Calu3 (cell line): ENCODE results near the gene MYOM1. TPM values are rescaled to one million over a fixed set of nuclear protein-coding genes. Genes with fewer than 3 reads are reported as not detected.

Source experiments
- BruUV-seq: library from RNA; stranded (reverse); fragments of 400-500 nt; replicated peaks from 2 replicates; lab custom pipeline; 2021; lab: Mats Ljungman, UMichigan
- CTCF ChIA-PET: fragments of 300-600 bp; sonication (Branson Sonifier 250); formaldehyde crosslinking; loops from one replicate; lab custom pipeline; 2022; ENCODE audit warnings: antibody characterized with exemption; lab: Charles Lee
- DNase-seq: peaks from one replicate; pipeline ENCODE4 v3.0.0; 2022
- H3K27ac Mint-ChIP-seq: one replicate; pipeline ENCODE4 v1.8.0; 2022; ENCODE audit warnings: mixed read lengths; ENCODE audit not compliant: unreplicated experiment
- H3K27me3 Mint-ChIP-seq: one replicate; pipeline ENCODE4 v1.8.0; 2022; ENCODE audit warnings: mixed read lengths; ENCODE audit not compliant: unreplicated experiment
- H3K36me3 Mint-ChIP-seq: one replicate; pipeline ENCODE4 v1.8.0; 2022; ENCODE audit warnings: mild to moderate bottlenecking, moderate library complexity, mixed read lengths; ENCODE audit not compliant: insufficient read depth, unreplicated experiment
- H3K4me1 Mint-ChIP-seq: one replicate; pipeline ENCODE4 v1.8.0; 2022; ENCODE audit warnings: mild to moderate bottlenecking, low read depth, mixed read lengths; ENCODE audit not compliant: unreplicated experiment
- H3K4me3 Mint-ChIP-seq: one replicate; pipeline ENCODE4 v1.8.0; 2022; ENCODE audit warnings: mild to moderate bottlenecking, low read depth, moderate library complexity, mixed read lengths; ENCODE audit not compliant: unreplicated experiment
- H3K9me3 Mint-ChIP-seq: one replicate; pipeline ENCODE4 v1.8.0; 2022; ENCODE audit warnings: low read depth, mixed read lengths; ENCODE audit not compliant: unreplicated experiment
- intact Hi-C: fragments of 100-400 bp; cut with micrococcal nuclease; formaldehyde crosslinking; loops from one replicate; pipeline ENCODE4 v1.10.0; 2022; ENCODE audit not compliant: unreplicated experiment
- total RNA-seq: library from RNA; stranded (reverse); gene quantifications from 2 replicates; pipeline ENCODE4 v1.2.3, GENCODE V29; 2022
- TF ChIP-seq, protein P1 (sequence below): fragments of 200-600 bp; IDR thresholded peaks from one replicate; pipeline ENCODE4 v1.8.0; 2022; ENCODE audit warnings: antibody characterized with exemption; ENCODE audit not compliant: unreplicated experiment

Gene MYOM1
- total RNA-seq, 1 experiment from 2014 or later, result 16.5 TPM

DNA sequence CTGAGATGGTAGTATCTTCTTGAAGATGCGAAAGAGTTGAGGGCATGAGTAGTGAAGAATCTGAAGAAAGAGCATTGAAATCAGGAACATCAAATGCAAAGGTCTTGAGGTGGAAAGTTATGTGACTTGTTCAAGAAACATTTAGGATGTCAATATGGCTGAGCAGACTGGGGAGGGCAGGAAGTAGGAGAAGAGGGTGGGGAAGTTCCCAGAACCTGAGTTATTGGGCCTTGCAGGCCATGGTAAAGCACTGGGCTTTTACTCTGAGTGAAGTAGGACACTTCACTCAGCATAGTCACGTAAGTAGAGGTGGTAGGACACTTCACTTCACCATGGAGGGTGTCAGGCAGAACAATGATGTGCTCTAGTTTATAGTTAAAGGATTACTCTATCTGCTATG lies 16.1 kb upstream of the MYOM1 start:
- TF ChIP-seq, protein P1, sequence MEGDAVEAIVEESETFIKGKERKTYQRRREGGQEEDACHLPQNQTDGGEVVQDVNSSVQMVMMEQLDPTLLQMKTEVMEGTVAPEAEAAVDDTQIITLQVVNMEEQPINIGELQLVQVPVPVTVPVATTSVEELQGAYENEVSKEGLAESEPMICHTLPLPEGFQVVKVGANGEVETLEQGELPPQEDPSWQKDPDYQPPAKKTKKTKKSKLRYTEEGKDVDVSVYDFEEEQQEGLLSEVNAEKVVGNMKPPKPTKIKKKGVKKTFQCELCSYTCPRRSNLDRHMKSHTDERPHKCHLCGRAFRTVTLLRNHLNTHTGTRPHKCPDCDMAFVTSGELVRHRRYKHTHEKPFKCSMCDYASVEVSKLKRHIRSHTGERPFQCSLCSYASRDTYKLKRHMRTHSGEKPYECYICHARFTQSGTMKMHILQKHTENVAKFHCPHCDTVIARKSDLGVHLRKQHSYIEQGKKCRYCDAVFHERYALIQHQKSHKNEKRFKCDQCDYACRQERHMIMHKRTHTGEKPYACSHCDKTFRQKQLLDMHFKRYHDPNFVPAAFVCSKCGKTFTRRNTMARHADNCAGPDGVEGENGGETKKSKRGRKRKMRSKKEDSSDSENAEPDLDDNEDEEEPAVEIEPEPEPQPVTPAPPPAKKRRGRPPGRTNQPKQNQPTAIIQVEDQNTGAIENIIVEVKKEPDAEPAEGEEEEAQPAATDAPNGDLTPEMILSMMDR, result no peak
- CTCF ChIA-PET, result no interaction called here
- Mint-ChIP-seq H3K36me3 (no peaks in the 10 kb centered on the region), H3K9me3 (peaks cover 5% of the 10 kb centered on the region), H3K27me3 (no peaks in the 10 kb centered on the region), H3K4me1 (no peaks in the 10 kb centered on the region), H3K27ac (no peak overlapping the region), H3K4me3 (no peak overlapping the region)
- BruUV-seq, result no TSS peak
- intact Hi-C loops, result no loop called here
- no peak for DNase-seq

DNA sequence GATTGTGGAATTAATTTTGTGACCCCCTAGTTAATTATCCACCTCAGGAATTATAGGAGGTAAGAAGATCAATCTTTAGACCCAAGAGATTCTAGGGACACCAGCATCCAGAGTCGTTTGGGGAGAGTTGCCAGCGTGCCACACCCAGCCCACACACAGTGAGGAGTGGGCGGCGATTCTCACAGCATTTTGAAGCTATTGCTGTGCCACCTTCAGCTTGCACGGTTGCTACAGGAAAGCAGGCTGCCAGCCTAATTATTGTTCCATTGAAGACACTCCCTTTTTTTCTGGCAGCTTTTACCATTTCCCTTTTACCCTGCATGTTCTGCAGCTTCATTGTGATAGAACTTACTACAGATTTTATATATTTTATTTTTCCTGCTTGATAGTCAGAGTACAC lies 14.7 kb upstream of the MYOM1 start:
- Mint-ChIP-seq H3K9me3 (no peaks in the 10 kb centered on the region), H3K27ac (no peak overlapping the region), H3K36me3 (no peaks in the 10 kb centered on the region), H3K4me3 (no peak overlapping the region), H3K4me1 (no peaks in the 10 kb centered on the region), H3K27me3 (no peaks in the 10 kb centered on the region)
- intact Hi-C loops, result no loop called here
- no peak for DNase-seq
- CTCF ChIA-PET, result interaction anchor here (0.6 to 1.1 kb wide), 4 partner anchors 11 to 1807 kb away, joined by 3 to 7 read pairs (median 4); no protein-coding TSS in a partner anchor
- TF ChIP-seq, protein P1, result no peak
- no TSS peak for BruUV-seq

DNA sequence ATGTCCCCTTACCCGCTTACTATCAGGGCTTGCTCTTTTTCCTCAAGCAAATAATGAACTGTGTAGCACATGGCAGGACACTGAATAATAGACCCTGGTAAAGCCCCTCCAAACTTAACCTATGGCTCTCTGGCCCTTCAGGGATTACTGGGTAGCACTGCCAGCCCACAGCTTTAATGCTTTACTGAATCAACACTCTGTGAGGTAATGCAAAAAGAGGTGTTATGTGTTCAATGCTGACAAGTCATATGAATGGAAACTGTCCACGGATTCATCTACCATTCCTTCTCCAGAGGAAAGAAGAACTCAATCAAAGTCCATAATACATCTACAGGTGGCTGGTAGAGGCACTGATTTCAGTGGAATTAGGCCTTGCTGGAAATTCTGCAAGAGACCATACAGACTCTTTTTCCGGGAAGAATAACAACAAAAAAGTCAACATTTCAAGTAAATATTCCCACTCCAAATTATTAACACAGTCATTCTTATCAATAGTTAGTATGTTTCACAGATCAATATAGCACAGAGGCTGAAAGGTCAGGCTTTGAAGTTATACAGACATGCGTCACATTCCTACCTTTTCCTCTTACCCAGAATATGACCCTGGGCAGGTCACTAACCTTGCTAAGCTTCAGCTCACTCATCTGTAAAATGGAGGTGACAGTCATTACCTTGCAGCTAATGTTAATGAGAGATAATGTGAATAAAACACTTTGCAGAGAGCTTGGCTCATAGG lies 13.8 kb upstream of the MYOM1 start:
- DNase-seq, result no peak
- no peak overlapping the region for H3K27ac Mint-ChIP-seq
- intact Hi-C loops, result no loop called here
- H3K4me3 Mint-ChIP-seq, result no peak overlapping the region
- CTCF ChIA-PET, result interaction anchor here (0.6 to 1.1 kb wide), 2 partner anchors 12 to 83 kb away, joined by 3 to 5 read pairs; no protein-coding TSS in a partner anchor
- H3K27me3 Mint-ChIP-seq, result no peaks in the 10 kb centered on the region
- no TSS peak for BruUV-seq
- no peaks in the 10 kb centered on the region for H3K9me3 Mint-ChIP-seq
- H3K4me1 Mint-ChIP-seq, result no peaks in the 10 kb centered on the region
- TF ChIP-seq, protein P1, result no peak
- H3K36me3 Mint-ChIP-seq, result no peaks in the 10 kb centered on the region

DNA sequence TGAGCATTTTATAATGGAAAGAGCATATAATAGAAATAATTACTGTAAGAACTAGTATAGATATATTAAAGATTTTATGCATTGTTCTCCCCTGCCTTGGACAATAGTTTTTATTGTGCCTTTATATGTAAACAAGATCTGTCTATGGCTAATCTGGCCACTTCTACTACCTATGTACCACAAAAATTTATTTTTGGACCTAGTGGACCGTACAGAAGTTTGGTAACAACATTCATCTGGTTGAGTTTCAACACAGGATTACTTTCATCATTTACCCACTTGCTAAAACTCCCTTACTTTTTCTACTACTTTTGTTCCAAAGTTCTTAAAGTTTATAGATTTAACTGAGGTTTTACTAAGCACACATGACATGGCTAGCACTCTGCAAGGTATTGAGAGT lies 13.2 kb upstream of the MYOM1 start:
- intact Hi-C loops, result no loop called here
- no peaks in the 10 kb centered on the region for H3K27me3 Mint-ChIP-seq
- CTCF ChIA-PET, result no interaction called here

More for the DNA sequence above, 13.2 kb upstream of the MYOM1 start:
- no peaks in the 10 kb centered on the region for H3K36me3 Mint-ChIP-seq
- H3K9me3 Mint-ChIP-seq, result no peaks in the 10 kb centered on the region
- TF ChIP-seq, protein P1, result no peak
- no TSS peak for BruUV-seq
- no peaks in the 10 kb centered on the region for H3K4me1 Mint-ChIP-seq
- DNase-seq, result no peak
- H3K27ac Mint-ChIP-seq, result no peak overlapping the region
- H3K4me3 Mint-ChIP-seq, result no peak overlapping the region
